Activated naive CD4-positive, alpha-beta T cell treated with anti-CD3 and anti-CD28 coated beads for 36 hours (primary cell): ENCODE measurements around the gene KIF24. TPM values are rescaled to one million over a fixed set of nuclear protein-coding genes. Genes with fewer than 3 reads are reported as not detected.
"Not testable (repeated sequence)": the region's sequence is repeated elsewhere in the genome, so short reads cannot be mapped to it uniquely, and the experiment has no call there.

ENCODE experiments used
- CTCF ChIA-PET: fragments of 350-600 bp; sonication (Branson Sonifier 250); formaldehyde crosslinking; loops from one replicate; lab custom pipeline; 2021; ENCODE audit warnings: antibody characterized with exemption; lab: Charles Lee
- DNase-seq: peaks from one replicate; pipeline ENCODE4 v3.0.0-alpha.2; 2020
- H3K27ac Mint-ChIP-seq: one replicate; pipeline ENCODE4 v1.8.0; 2021; ENCODE audit warnings: mild to moderate bottlenecking, mixed read lengths
- H3K27me3 Mint-ChIP-seq: one replicate; pipeline ENCODE4 v1.8.0; 2021; ENCODE audit warnings: low read depth, mixed read lengths
- H3K36me3 Mint-ChIP-seq: one replicate; pipeline ENCODE4 v1.8.0; 2021; ENCODE audit warnings: low read depth, mixed read lengths
- H3K4me1 Mint-ChIP-seq: one replicate; pipeline ENCODE4 v1.8.0; 2021; ENCODE audit warnings: low read depth, mixed read lengths
- H3K4me3 Mint-ChIP-seq: one replicate; pipeline ENCODE4 v1.8.0; 2021; ENCODE audit warnings: mild to moderate bottlenecking, moderate library complexity, mixed read lengths
- H3K9me3 Mint-ChIP-seq: one replicate; pipeline ENCODE4 v1.8.0; 2021; ENCODE audit warnings: mixed read lengths
- intact Hi-C: fragments of 100-400 bp; cut with micrococcal nuclease; formaldehyde crosslinking; loops from one replicate; pipeline ENCODE4 v1.15.1; 2023
- total RNA-seq, 2 experiments: library from RNA; stranded (reverse); gene quantifications; one replicate each; pipeline ENCODE4 v1.2.3, GENCODE V29; 2021

Gene KIF24
- total RNA-seq, 2 experiments from 2014 or later, result 4.2 to 4.5 TPM

GRCh38 chr9:34317436-34317835, 11.6 kb downstream of the KIF24 start:
- DNase-seq, result no peak
- no peak overlapping the region for H3K4me3 Mint-ChIP-seq
- H3K4me1 Mint-ChIP-seq, result no peaks in the 10 kb centered on the region
- H3K27ac Mint-ChIP-seq, result no peak overlapping the region
- CTCF ChIA-PET, result no interaction called here
- peaks cover 4% of the 10 kb centered on the region for H3K36me3 Mint-ChIP-seq
- intact Hi-C loops, result no loop called here
- no peaks in the 10 kb centered on the region for H3K27me3 Mint-ChIP-seq
- no peaks in the 10 kb centered on the region for H3K9me3 Mint-ChIP-seq

- Mint-ChIP-seq H3K36me3 (peaks cover 4% of the 10 kb centered on the region), H3K4me1 (no peaks in the 10 kb centered on the region), H3K4me3 (no peak overlapping the region), H3K9me3 (no peaks in the 10 kb centered on the region), H3K27ac (no peak overlapping the region), H3K27me3 (no peaks in the 10 kb centered on the region)
- intact Hi-C loops, result no loop called here
- CTCF ChIA-PET, result no interaction called here
- DNase-seq, result no peak
Measured at GRCh38 chr9:34311499-34312185, 17.4 kb downstream of the KIF24 start.

- intact Hi-C loops, result no loop called here
- no peaks in the 10 kb centered on the region for H3K4me1 Mint-ChIP-seq
- no peak overlapping the region for H3K4me3 Mint-ChIP-seq
- no peak overlapping the region for H3K27ac Mint-ChIP-seq
- DNase-seq, result no peak
- CTCF ChIA-PET, result no interaction called here
- H3K36me3 Mint-ChIP-seq, result peaks cover 4% of the 10 kb centered on the region
- H3K27me3 Mint-ChIP-seq, result no peaks in the 10 kb centered on the region
- no peaks in the 10 kb centered on the region for H3K9me3 Mint-ChIP-seq
Measured at GRCh38 chr9:34310215-34310614, 18.9 kb downstream of the KIF24 start.

DNA sequence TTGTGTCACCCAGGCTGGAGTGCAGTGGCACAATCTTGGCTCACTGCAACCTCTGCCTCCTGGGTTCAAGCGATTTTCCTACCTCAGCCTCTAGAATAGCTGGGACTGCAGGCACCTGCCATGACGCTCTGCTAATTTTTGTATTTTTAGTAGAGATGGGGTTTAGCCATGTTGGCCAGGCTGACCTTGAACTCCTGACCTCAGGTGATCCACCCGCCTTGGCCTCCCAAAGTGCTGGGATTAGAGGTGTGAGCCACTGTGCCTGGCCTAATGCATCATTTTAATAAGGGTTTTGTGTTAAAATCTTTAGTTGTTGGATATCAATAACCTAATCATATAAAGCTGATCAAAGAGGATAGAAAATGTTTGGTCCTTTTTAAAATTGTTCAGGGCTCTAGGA, 20.8 kb downstream of the KIF24 start:
- H3K9me3 Mint-ChIP-seq, CTCF ChIA-PET, H3K4me1 Mint-ChIP-seq, H3K4me3 Mint-ChIP-seq, H3K27ac Mint-ChIP-seq, H3K36me3 Mint-ChIP-seq, DNase-seq, H3K27me3 Mint-ChIP-seq: not testable (repeated sequence)
- intact Hi-C loops, result loop anchor here (10.0 kb wide), 1 partner anchor 84 kb away; no protein-coding TSS in a partner anchor

DNA sequence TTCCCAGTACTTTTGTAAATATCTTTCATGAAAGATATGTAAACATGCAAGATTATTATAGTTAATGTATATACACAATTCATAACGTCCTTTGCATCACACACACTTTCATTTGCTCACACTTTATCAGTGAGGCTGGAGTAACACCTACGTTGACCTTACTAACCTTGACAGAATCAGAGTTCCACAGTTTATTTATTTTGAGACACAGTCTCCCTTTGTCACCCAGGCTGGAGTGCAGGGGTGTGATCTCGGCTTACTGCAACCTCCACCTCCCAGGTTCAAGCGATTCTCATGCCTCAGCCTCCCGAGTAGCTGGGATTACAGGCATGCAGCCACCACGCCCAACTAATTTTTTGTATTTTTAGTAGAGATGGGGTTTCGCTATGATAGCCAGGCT, 28.0 kb downstream of the KIF24 start:
- CTCF ChIA-PET, result not testable (repeated sequence)
- intact Hi-C loops, result loop anchor here (10.0 kb wide), 1 partner anchor 76 kb away; no protein-coding TSS in a partner anchor

DNA sequence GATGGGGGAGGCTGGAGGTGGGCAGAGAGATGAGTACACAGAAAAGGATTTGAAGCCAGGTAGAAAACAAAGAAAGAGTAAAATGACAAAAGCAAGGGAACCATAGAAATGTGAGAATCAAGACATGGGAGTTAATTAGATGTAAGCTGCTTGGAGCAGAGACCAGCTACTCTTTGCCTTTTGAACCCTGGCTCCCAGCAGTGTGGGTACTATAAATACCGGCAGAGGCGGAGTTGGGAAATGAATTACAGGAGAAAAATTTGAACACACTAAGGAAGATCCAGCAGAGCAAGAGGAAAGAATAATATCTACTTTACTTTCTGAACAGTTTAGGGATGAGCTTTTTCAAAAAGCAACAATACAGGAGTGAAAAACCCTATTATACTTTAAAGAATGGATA, 36.5 kb downstream of the KIF24 start:
- no peak for DNase-seq
- Mint-ChIP-seq H3K36me3 (no peaks in the 10 kb centered on the region), H3K4me1 (no peaks in the 10 kb centered on the region), H3K27ac (no peak overlapping the region), H3K9me3 (no peaks in the 10 kb centered on the region), H3K27me3 (no peaks in the 10 kb centered on the region), H3K4me3 (no peak overlapping the region)
- CTCF ChIA-PET, result interaction anchor here (1.0 kb wide), 1 partner anchor 208 kb away, joined by 3 read pairs; no protein-coding TSS in a partner anchor
- intact Hi-C loops, result no loop called here

More for the DNA sequence above, 28.0 kb downstream of the KIF24 start:
- H3K27me3 Mint-ChIP-seq, H3K9me3 Mint-ChIP-seq, H3K27ac Mint-ChIP-seq, H3K4me1 Mint-ChIP-seq, H3K4me3 Mint-ChIP-seq, H3K36me3 Mint-ChIP-seq, DNase-seq: not testable (repeated sequence)

- Mint-ChIP-seq H3K4me3 (no peak overlapping the region), H3K27ac (no peak overlapping the region), H3K36me3 (peaks cover 4% of the 10 kb centered on the region), H3K4me1 (no peaks in the 10 kb centered on the region), H3K9me3 (no peaks in the 10 kb centered on the region), H3K27me3 (no peaks in the 10 kb centered on the region)
- no peak for DNase-seq
- intact Hi-C loops, result no loop called here
- CTCF ChIA-PET, result no interaction called here
Measured at GRCh38 chr9:34291423-34291822, 37.6 kb downstream of the KIF24 start.

DNA sequence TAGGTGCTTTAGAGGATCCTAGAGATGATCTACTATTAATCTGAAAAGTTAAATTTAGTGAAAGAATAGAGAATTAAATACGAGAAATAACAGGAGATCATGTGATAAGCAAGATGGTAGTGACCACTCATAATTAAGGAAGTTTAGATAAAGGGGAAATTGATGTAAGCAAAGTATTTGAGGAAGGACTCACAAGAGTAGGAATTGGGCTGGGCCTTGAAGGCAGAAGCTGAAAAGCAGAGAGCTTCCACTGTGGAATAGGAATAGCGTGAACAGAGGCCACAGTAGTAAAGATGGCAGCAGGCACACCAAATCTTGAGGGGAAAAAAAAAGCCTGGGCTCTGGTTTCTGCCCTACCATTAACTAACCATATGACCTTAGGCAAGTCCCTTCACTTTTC, 38.0 kb downstream of the KIF24 start:
- Mint-ChIP-seq H3K27me3 (no peaks in the 10 kb centered on the region), H3K9me3 (no peaks in the 10 kb centered on the region), H3K27ac (no peak overlapping the region), H3K4me1 (no peaks in the 10 kb centered on the region), H3K4me3 (no peak overlapping the region), H3K36me3 (peaks cover 8% of the 10 kb centered on the region)
- no peak for DNase-seq
- CTCF ChIA-PET, result interaction anchor here (0.7 kb wide), 1 partner anchor 133 kb away, joined by 5 read pairs; no protein-coding TSS in a partner anchor
- intact Hi-C loops, result no loop called here

DNA sequence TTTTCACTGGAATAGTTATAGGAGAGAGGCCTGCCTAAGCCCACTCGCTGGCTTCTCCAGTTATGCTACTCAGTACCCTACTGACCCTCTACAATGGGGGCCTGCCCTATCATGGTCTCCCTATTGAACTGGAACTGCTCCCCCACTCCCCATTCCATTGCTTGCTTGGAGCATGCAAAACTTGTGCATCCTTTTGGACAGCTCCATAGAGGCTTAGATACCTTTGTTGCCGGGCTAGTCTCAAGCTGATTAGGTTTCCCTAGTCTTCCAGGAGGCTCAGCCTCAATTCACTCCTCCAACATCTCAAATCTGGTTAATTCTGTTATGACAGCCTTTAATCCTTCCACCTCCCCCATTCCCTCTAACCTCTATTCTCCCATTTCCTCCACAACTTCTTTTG, 39.9 kb downstream of the KIF24 start:
- Mint-ChIP-seq H3K27ac (no peak overlapping the region), H3K36me3 (peaks cover 12% of the 10 kb centered on the region), H3K9me3 (no peaks in the 10 kb centered on the region), H3K4me1 (no peaks in the 10 kb centered on the region), H3K27me3 (no peaks in the 10 kb centered on the region), H3K4me3 (no peak overlapping the region)
- DNase-seq, result no peak
- intact Hi-C loops, result no loop called here
- CTCF ChIA-PET, result interaction anchor here (0.5 to 1.3 kb wide), 2 partner anchors 11 to 445 kb away, joined by 3 to 4 read pairs; no protein-coding TSS in a partner anchor

- no peak for DNase-seq
- peaks cover 18% of the 10 kb centered on the region for H3K36me3 Mint-ChIP-seq
- intact Hi-C loops, result no loop called here
- no peaks in the 10 kb centered on the region for H3K27me3 Mint-ChIP-seq
- H3K27ac Mint-ChIP-seq, result no peak overlapping the region
- peaks cover 5% of the 10 kb centered on the region for H3K4me1 Mint-ChIP-seq
- CTCF ChIA-PET, result interaction anchor here (0.6 kb wide), 1 partner anchor 52 kb away, joined by 3 read pairs; no protein-coding TSS in a partner anchor
- H3K9me3 Mint-ChIP-seq, result no peaks in the 10 kb centered on the region
- H3K4me3 Mint-ChIP-seq, result no peak overlapping the region
Measured at GRCh38 chr9:34282096-34282495, 47.0 kb downstream of the KIF24 start.

GRCh38 chr9:34279411-34279810, 49.7 kb downstream of the KIF24 start:
- DNase-seq, result no peak
- CTCF ChIA-PET, result interaction anchor here (0.6 kb wide), 1 partner anchor 1032 kb away, joined by 3 read pairs; no protein-coding TSS in a partner anchor
- H3K27me3 Mint-ChIP-seq, result no peaks in the 10 kb centered on the region
- no peaks in the 10 kb centered on the region for H3K9me3 Mint-ChIP-seq
- no peak overlapping the region for H3K4me3 Mint-ChIP-seq
- H3K36me3 Mint-ChIP-seq, result peaks cover 8% of the 10 kb centered on the region
- peaks cover 5% of the 10 kb centered on the region for H3K4me1 Mint-ChIP-seq
- H3K27ac Mint-ChIP-seq, result no peak overlapping the region
- intact Hi-C loops, result no loop called here
